Measurements from ENCODE around the gene ANKRD63.

The ANKRD63 gene

GRCh38 chr15:40242601-40243000, 40.3 kb downstream of the ANKRD63 start:
- DNase-seq (ENCODE audit: low spot score), result no peak

DNA sequence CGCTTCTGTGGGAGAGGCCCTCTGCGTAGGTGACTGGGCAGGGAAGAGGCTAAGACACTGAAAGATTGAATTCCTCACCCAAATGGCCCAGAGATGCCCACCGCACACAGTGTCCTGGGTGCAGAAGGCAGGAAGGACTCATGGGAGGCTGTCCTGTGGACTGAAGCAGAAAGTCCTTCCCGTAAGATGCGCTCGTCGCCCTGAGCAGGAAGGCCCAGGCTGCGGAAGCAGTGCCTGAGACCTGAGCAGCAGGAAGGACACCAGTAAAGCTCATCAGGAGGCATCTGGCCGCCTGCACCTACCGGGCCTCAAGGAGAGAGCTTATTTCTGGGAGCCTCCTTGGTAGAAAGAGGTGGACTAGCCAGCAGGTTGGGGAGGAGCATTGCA, 40.7 kb downstream of the ANKRD63 start:
- DNase-seq (ENCODE audit: low spot score), result no peak

GRCh38 chr15:40241269-40242212, 41.3 kb downstream of the ANKRD63 start:
- no peak for DNase-seq (ENCODE audit: low spot score)

- no peak for DNase-seq (ENCODE audit: low spot score)
Measured at GRCh38 chr15:40240619-40241221, 42.1 kb downstream of the ANKRD63 start.

DNA sequence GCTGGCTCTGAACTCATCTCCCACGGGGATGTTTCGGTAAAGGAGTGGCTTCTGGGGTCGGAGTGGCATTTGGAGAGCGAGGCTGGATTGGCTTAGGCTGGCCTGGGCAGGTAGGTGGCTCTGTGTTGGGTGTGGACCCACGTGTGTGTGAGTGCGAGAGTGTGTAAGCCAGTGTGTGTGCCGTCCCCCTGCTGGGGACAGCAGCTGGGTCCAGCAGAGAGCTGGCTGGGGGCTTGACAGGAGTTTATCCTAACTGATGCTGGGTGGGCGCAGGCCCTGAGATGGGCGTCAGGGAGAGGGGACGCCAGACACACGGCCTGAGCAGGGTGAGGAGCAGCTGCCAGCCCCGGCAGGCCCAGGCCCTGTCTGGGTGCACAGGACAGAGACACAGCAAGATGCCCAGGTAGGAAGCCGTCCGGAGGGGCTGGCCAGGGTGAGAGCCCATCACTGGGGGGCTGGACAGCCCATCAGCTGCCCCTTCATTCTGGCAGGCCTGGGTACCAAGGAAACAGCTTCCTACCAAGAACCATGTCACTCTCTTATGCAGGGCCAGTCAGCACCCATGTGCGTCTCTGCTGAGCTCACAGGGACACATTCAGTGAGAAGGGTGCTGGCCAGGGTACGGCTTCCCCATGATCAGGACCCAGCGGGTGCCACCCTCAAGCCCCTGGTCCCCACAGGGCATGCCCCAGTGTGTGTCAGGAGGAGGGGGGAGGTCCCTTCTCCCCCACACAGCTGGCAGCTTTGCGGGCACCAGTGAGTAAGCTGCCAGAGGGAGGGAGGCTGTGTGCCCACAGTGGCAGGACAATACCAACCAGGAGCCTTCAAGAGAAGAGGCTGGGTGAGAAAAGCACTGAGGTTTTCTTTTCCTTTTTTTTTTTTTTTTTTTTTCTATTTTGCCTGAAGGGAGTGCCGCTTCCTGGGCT, 42.9 kb downstream of the ANKRD63 start:
- DNase-seq (ENCODE audit: low spot score), result no peak

- DNase-seq (ENCODE audit: low spot score), result no peak
Measured at GRCh38 chr15:40239404-40239692, 43.5 kb downstream of the ANKRD63 start.

DNA sequence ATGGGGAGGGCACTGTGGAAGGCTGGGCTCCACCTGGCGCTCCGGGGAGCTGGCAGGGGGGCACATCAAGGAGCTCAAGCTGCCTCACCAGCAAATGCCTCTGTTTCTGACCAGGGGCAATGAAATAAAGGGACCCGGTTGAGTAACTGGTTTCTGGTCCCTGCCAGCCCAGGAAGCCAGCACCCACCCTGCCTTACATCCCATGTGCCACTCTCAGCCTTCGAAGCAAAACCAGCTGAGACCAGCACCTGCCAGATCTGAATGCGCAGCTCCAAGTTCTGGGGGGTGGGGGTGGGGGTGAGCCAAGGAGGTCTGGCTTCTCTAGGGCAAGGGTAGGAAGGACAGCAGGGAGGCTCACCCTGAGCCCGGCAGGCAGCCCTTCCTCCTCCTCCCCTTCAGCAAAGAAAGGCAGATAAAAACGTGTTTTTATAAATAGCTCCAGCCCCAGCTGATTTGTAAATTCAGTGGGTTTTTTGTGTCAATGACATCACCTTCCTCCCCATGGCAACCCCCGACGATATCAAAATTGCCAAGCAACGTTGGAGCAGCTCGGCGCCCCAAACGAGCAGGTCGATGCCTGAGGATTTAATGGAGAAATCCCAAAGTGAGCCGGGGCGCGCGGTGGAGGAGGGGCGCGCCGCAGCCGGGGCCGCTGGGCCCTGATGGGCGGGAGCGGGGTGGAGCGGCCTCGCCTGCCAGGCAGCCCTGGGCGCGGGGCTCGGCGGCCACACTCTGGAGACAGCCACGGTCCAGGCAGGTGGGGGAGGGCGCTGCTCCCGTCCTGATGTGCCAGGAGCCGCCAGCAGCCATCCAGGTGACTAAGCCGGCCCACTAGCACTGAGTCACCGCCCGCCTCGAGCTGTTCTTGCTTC, 44.1 kb downstream of the ANKRD63 start, which contains the start of gene PAK6:
Gene PAK6, plus strand, starts transcription at position 532 of the 872 bp plus-strand sequence. CDS start 25,723 bp downstream, outside the sequence.
- no peak for DNase-seq (ENCODE audit: low spot score)

GRCh38 chr15:40235201-40235885, 47.5 kb downstream of the ANKRD63 start:
- DNase-seq (ENCODE audit: low spot score), result peak; percentile 66

GRCh38 chr15:40234783-40235182, 48.1 kb downstream of the ANKRD63 start:
- peak; percentile 31 for DNase-seq (ENCODE audit: low spot score)

- DNase-seq (ENCODE audit: low spot score), result no peak
Measured at GRCh38 chr15:40233727-40234577, 48.9 kb downstream of the ANKRD63 start.

DNA sequence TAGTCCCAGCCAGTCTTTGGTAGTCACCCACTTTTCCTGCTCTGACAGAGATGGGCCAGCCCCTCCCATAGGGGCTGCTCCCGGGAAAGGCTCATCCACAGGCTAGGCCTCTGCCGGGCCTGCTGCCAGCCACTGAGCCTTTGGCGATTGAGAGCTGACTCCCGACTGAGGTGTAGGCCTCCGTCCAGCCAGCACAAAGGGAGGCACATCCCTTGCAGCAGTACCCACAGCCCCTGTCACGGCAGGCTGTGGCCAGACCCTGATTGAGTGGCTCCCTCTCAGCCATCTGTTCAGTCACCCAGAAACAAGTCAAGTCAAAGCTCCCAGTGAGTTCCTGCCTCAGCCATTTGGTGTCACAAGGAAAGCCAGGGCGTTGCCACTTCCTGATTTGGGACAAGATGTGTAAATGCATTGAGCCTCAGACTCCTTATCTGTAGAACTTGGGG, 50.2 kb downstream of the ANKRD63 start:
- no peak for DNase-seq (ENCODE audit: low spot score)

All from pons (tissue), 1 donor.